CD4-positive, alpha-beta T cell treated with Interleukin-15 for 1 hour (primary cell): ENCODE data around the gene GSN.

Experiments
- DNase-seq: peaks from one replicate; pipeline ENCODE4 v3.0.0-alpha.2; 2020

GSN gene

DNA sequence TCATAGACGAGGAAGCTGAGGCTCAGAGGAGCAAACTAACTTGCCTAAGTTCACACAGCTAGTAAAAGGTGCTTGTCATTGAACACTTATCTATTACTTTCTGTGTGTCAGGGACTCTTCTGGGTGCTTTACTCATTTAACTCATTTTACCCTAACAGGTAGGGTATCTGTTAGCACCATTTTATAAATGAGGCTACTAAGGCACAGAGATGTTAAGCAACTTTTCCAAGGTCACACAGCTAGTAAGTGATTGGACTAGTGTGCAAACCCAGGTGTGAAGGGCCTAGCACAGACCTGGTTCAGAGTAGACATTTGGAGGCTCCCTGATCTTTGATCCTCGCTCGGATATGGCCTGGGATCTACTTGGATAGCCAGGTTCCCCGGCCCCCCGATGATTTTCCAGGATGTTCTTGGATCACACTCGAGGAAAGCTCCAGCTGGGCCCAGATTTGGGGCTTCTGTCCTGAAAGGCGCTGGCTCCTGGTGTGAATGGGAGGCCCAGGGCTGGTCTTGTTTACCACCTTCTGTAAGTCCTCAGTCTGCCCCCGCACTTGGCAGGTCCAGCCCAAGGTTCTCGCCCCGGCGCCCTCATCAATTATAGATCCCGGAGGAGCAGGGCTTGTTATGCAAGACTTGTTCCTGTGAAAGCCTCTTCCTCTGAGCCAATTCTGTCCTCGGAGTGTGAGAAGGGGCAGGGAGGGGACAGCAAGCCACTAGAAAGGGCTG lies 37.5 kb downstream of the GSN start:
- no peak for DNase-seq

DNA sequence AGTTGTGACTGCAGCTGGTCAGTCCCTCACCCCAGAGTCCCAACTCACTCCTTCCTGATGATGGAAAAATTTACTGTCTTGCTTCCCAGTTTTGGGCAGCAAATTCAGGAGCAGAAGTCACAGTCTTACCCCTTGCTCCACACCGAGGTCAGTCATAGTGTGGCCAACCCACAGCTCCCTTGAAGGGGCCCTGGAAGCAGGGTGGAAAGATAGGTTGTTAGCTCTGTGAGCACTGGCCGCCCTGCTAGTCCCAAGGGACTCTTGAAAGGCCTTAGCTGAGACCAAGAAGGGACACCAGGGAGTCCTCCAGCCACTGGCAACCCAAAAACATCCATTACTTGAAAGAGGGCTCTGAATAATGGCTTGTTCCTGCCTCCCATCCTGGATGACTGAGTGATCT lies 40.0 kb downstream of the GSN start:
- DNase-seq = no peak

DNA sequence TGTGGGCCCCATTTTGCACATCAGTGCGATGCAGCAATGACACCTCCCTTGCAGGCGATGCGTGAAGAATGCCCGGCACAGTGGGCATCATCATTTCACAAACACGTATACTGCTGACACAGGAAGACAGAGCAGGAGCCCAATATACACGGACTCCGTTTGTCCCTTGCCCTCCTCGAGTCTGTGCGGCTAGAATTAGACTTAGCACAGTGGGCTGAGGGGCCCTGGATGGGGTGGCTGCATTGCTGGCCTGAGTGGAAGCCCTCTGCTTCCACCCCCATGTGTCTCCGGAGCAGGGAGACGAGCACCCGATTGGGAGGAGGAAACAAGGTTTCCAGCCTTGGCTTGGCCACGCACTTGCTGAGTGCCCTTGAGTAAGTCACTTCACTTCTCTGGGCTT lies 40.8 kb downstream of the GSN start:
- DNase-seq = no peak

DNA sequence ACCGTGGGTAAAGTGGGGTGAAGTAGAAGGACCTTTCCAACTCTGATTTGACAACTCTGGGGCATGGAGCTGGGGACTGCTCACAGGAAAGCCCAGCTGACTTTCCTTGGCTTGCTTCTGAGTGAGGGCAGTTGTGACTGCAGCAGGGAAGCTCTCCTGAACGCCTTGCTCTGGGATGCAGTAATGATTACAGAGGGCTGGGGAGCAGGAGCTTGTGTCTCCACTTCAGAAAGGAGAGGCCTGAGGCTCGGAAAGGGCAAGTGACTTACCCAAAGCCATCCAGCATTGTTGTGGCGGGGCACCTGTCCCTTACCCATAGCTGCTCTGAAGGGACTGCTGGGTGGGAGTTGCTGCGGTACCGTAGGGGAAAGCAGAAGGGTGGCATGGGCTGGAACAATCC lies 41.2 kb downstream of the GSN start:
- no peak for DNase-seq

DNA sequence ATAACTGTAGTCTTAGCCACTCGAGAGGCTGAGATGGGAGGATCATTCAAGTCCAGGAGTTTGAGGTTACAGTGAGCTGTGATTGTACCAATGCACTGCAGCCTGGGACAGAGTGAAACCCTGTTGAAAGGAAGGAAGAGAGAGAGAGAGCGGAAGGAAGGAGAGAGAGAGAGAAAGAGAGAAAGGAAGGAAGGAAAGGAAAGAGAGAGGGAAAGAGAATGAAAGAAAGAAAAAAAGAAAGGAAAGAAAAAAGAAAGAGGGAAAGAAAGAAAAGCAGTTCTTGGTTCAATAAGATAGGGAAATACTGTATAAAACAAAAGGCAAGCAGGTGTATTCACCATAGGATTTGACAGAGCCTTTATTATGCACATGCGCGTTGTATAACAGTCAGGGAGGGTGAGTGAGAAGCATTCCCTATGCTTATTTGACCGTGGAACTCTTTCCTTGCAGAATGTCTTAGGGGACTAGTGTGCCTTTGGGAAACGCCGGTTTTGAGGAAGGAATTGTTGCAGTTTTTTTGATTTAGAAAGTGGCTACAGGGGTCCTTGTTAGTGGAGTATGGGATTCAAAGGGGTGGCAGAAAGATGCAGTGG lies 42.0 kb downstream of the GSN start:
- no peak for DNase-seq

DNA sequence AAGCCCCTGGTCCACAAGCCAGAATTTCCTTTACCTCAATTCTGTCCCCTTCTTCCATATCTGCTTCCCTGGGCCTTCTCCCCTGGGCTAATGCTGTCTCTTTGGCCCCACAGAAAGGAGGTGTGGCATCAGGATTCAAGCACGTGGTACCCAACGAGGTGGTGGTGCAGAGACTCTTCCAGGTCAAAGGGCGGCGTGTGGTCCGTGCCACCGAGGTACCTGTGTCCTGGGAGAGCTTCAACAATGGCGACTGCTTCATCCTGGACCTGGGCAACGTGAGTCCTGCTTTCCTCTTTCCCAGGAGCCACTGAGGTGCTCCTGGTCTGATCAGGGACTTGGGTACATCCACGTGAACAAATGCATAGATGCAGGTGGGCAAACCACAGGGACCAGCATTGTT lies 42.6 kb downstream of the GSN start:
- no peak for DNase-seq

DNA sequence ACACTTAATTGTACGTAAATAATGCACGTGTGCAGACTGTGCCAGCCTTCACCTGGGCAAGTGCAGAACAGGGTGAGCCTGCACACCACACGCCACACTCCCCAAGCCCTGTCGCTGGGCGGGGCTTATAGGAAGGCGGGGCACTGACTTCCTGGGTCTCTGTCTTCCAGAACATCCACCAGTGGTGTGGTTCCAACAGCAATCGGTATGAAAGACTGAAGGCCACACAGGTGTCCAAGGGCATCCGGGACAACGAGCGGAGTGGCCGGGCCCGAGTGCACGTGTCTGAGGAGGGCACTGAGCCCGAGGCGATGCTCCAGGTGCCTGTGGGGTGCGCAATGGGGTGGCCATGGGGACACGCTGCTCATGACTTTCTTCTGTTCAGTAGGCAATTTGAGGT lies 44.2 kb downstream of the GSN start:
- no peak for DNase-seq

DNA sequence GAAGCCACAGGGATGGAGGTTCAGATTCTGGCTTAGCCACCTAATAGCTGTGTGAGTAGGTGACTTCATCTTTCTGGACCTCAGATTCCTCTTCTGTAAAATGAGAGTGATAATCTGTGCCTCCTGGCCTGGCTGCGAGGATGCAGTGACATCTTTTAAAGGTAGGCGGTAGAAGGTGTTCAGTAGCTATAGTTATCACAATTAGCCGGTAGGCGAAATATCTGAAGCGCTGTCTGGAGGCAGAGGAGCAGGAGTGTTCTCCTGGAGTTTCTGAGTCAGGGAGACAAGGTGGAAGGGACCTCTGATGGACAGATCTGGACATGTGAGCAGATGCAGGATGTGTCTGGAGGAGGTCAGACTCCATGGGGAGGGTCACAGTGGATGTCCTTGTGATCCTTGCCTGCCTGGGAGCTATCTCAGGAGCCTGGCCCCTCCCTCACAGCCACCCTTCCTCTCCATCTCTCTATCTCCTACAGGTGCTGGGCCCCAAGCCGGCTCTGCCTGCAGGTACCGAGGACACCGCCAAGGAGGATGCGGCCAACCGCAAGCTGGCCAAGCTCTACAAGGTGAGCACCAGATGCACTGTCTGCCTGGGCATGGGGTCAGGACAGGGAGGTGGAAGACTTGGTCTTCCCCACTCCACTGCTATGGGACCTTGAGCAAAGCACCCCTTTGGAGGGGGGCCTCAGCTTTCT lies 45.6 kb downstream of the GSN start:
- no peak for DNase-seq

DNA sequence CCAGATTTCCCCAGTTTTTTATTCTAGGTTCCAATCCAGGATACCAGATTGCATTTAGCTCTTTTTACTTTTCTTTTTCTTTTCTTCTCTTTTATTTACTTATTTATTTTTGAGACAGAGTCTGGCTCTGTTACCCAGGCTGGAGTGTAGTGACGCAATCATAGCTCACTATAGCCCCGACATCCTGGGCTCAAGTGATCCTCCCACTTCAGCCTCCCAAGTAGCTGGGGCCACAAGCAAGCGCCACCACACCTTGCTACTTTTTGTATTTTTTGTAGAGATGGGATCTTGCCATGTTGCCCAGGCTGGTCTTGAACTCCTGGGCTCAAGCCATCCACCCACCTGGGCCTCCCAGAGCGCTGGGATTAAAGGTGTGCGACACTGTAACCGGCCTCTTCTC lies 48.4 kb downstream of the GSN start:
- no peak for DNase-seq

DNA sequence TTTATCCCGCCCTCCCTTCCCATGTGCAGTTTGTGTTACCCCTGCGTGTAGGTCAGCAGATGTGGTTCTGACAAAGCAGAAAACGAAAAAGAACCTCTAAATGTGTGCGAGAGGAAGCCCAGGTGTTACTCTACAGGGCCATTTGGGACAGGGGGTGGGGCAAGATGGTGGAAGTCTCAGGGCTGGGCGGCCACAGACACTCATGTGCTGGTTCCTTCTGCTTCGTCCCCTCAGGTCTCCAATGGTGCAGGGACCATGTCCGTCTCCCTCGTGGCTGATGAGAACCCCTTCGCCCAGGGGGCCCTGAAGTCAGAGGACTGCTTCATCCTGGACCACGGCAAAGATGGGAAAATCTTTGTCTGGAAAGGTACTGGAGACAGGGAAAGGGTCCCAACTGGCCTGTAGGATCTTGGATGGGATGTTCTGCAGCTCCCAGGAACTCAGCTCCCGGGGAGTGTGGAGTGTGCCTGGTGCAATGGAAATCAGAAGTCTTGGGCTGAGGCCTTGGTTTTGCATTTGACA lies 49.0 kb downstream of the GSN start:
- no peak for DNase-seq

DNA sequence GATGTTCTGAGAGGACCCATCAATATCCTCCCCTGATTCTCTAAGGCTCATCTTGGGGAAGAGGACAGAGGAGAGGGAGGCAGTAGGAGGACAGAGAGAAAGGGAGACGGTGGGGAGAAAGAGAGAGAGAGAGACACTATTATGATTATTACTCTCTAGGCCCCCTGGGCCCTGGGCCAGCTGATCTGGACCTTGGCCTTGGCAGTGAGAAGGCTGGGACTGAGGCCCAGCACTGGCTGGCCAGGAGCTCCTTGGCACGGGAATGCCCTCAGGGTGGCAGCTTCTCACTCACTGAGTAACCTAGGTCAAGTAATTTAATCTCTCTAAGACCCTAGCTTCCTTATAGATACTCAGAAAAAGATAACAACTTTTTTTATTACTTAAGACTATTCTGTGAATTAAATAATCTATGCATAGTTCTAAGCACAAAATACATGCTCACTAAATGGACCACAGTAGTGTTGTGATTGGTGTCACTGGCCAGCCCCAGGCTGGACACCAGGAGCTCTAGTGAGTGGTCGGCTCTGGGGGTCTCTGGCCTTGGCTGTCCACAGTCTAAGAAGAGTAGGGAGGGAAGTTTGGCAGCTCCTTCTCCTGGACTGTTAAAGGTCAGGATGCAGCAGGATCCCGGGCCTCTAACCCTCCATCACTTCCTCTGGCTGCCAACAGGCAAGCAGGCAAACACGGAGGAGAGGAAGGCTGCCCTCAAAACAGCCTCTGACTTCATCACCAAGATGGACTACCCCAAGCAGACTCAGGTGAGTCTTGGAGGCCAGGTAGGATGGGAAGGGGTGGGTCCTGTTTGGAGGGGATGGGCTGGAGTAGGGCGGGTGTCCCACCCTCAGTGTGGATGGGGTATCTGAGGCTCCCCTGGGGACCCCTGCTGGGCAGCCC lies 50.0 kb downstream of the GSN start:
- DNase-seq = no peak

DNA sequence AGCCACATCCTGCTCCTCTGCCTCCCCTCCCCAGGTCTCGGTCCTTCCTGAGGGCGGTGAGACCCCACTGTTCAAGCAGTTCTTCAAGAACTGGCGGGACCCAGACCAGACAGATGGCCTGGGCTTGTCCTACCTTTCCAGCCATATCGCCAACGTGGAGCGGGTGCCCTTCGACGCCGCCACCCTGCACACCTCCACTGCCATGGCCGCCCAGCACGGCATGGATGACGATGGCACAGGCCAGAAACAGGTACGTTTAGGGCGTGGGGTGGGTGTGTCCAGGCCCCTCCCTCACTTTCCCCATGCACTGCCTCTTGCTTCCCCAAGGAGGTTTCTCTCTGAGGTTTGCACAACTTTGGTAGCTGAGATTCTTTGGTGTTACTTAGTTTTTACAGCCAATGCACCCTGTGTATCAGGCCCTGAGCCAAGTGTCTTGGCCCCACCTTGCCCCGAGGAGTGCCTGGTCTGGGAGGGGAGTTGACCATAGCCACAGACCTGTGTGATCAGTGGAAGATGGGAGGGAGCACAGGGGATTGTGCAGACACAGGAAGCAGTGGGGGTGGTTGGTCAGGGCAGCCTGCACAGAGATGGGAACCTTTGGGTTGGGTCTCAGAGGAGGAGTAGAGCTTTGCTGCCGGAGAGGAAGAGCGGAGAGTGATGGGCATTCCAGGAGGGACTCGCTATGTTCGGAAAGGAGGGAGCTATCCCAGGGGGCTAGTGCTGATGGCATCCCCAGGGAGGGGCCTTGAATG lies 50.8 kb downstream of the GSN start:
- DNase-seq = no peak

DNA sequence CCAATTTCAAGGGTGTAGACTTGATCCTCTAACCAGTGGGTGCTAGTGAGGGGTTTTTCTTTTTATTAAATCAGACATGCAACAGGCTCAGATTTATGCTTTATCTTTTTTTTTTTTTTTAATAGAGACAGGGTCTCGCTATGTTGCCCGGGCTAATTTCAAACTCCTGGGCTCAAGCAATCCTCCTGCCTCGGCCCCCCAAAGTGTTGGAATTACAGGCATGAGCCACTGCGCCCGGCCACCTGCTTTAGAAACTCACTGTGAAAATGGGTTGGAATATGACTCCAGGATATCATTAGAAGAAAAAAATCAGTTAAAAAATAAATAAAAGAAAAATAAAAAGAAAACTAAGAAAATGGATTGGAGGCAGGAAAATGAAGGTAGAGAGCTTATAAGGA lies 51.4 kb downstream of the GSN start:
- no peak for DNase-seq

DNA sequence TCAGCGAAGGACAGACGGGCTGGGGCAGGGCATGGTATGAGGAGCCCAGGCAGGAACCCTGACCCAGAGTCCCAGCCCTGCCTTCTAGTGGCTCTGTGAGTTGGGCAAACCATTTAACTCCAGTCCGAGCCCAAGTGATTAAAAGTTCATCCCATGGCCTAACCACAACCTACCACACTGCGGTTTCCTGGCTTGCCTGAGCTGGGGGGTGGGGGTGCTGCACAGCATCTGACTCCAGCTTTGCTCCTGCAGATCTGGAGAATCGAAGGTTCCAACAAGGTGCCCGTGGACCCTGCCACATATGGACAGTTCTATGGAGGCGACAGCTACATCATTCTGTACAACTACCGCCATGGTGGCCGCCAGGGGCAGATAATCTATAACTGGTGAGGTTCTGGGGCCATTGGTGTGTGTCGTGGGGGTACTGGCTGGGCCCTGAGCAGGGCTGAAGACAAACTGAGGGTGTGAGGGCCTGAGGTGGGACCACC lies 53.1 kb downstream of the GSN start:
- DNase-seq = no peak

DNA sequence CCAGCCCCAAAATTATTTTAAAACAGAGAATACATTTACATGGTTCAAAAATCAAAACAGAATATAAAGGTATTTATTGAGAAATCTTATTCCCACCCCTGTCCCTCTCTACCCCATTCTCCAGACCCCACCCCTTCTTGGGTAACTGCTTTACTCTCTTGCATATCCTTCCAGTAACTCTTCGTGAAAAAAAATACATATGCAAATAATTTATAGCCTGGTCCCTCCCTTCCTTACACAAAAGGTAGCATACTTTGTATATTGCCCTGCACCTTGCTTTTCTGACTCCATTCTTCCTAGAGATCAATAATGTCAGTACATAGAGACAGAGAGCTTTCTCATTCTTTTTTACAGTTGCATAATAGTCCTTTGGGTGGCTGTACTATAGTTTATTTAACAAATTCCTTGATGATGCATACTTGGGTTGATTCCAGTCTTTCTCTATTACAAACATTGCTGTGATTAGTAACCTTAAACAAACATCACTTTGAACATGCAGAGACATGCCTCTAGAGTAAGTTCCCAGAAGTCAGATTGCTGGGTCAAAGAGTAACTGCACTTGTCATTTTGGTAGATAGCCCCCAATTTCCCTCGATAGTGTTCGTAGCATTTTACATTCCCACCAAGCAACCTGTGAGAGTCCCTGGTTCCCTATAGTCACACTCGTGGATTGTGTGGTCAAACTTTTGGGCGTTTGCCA lies 54.2 kb downstream of the GSN start:
- DNase-seq = no peak

DNA sequence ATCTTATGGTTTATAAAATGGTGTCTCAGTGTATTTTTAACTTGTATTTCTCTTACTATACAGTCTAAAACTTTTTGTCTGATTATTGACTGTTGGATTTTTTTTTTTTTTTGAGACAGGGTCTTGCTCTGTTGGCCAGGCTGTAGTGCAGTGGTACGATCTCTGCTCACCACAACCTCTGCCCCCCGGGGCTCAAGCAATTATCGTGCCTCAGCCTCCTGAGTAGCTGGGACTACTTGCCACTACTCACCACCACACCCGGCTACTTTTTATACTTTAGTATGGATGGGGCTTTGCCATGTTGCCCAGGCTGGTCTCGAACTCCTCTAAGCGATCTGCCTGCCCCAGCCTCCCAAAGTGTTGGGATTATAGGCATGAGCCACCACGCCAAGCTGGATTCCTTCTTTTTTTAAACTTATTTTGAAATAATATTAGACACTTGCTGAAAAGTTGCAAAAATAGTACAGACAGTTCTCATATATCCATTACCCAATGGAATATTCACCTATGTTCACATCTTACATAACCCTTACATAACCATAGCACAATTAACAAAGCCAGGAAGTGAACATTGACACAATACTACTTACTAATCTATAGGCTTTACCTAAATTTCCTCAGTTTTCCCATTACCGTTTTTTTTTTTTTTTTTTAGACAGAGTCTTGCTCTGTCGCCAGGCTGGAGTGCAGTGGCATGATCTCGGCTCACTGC lies 54.9 kb downstream of the GSN start:
- DNase-seq = no peak

DNA sequence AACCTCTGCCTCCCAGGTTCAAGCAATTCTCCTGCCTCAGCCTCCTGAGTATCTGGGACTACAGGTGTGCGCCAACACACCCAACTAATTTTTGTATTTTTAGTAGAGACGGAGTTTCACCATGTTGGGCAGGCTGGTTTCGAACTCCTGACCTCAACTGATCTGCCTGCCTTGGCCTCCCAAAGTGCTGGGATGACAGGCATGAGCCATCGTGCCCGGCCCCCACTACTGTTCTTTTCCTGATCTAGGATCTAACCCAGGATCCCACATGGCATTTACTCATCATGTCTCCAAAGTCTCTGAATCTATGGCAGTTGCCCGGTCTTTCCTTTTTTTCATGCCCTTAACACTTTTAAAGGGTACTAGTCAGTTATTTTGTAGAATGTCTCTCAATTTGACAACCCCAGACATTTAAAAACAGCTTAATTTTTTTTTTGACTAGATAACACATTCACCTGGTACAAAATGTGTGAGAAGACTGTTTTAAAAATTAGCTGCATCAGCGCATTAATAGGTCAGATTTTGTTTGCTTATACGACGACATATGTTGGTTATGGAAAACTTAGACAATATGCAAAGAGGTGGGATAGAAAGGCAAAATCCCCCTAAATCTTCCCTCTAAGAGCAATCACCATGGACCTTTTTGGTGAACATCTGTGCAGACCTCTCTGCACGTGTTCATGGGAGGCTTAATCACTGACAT lies 55.6 kb downstream of the GSN start:
- no peak for DNase-seq

DNA sequence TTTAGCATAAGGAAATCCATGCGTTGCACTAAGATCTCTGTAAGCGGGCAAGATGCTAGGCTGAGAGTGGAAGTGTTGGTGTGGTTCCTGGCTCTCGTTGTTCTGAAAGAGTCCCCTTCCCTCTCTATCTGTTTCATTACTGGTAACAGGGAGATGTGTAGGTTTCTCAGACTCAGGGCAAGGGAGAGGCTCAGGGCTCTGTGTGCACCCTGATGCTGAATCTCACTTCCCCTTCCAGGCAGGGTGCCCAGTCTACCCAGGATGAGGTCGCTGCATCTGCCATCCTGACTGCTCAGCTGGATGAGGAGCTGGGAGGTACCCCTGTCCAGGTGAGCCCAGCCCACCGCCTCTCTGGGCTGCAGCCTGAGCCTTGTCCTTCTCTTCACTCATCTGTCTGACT lies 56.4 kb downstream of the GSN start:
- no peak for DNase-seq

DNA sequence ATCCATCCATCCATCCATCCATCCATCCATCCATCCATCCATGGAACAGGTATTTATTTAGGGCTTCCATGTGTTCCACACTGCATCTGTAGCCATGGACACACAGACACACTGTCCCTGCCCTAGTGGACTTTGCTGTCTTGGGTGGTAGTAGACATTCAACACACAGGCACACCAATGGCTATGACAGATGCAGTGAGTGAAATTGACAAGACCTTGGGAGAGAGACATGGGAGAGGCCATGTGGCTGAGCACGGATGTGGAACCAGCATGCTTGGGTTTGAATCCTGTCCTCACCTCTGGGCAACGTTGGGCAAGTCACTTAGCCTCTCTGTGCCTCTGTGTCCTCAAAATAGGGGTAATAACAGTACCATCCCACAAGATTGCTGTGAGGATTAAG lies 56.8 kb downstream of the GSN start:
- no peak for DNase-seq

DNA sequence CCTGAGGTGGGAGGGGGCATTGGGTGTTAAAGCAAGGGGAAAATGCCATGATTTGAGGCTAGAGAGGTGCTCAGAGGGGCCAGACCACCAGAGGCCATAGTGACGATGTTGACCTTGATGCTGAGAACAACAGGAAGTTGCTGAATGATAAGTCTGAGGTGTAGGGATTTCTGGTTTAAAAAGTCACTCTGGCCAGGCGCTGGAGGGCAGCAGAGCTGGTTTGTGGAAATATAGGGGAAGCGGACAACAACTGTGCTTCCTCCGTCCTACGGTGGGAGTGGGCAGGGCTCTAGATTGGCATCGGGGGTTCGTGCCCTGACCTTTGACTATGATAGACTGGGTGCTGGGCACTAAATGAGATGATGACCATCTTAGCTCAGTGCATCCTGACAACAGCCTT lies 57.4 kb downstream of the GSN start:
- DNase-seq = no peak
